Stimulated activated CD4-positive, alpha-beta T cell treated with anti-CD3 and anti-CD28 coated beads, Interleukin-12 subunit alpha, Interleukin-12 subunit beta, amount 100 ng/mL, for 48 hours (primary cell): ENCODE results near the gene PSTPIP2.

Experiments
- DNase-seq, 3 donors: peaks; one replicate each; pipeline ENCODE4 v3.0.0-alpha.2; 2020; ENCODE audit warnings: low read depth in 2 of 3, low spot score in 1 of 3

PSTPIP2 gene

GRCh38 chr18:45938488-45938935 lies 133.5 kb downstream of the PSTPIP2 start:
- no peak for DNase-seq

- no peak for DNase-seq
These were observed 136.3 kb downstream of the PSTPIP2 start for GRCh38 chr18:45935591-45936335.
